Dedifferentiated amniotic fluid mesenchymal stem cell (primary cell): ENCODE results near the gene GRM8.
"Not testable (repeated sequence)": the region's sequence is repeated elsewhere in the genome, so short reads cannot be mapped to it uniquely, and the experiment has no call there.

Experiments used
- DNase-seq: peaks from one replicate; pipeline ENCODE4 v3.0.0-alpha.2; 2016; ENCODE audit errors: extremely low spot score

Gene GRM8

DNA sequence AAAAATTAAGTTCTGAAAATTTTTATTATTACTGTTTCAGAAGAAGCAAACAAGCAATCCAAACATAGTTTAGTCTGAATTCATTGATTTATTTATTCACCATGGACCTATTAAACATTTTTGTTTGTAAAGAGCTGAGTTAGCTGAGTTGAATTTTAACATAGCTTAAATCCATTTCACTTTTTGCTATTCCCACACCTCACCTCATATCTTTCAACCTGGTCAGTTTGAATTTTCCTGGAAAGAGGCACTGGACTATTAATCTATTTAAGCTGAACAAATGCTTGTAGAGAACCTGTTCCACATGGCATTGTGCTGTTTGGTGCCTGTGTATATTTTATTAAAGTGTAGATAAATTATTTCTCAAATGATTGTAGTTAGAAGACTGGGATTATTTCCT lies 344.2 kb downstream of the GRM8 start:
- DNase-seq: not testable (repeated sequence)

DNA sequence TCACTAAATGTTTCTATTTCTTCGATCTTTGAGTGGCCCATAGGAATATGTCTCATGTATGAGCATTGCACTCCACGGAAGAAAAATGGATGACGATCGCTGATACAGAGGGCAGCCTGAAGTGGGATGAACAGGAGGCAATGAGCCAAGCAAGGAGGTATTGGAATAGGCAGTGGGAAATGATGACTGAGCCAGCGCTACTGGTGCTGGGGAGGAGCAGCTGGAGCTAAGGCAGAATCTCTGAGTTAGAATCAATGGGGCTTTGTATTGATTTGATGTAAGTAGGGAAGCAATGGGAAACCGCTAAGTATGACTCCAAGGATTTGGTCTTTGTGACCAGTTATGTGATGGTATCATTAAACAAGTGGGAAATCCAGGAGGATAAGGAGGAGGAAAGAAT lies 345.1 kb downstream of the GRM8 start:
- DNase-seq: not testable (repeated sequence)

DNA sequence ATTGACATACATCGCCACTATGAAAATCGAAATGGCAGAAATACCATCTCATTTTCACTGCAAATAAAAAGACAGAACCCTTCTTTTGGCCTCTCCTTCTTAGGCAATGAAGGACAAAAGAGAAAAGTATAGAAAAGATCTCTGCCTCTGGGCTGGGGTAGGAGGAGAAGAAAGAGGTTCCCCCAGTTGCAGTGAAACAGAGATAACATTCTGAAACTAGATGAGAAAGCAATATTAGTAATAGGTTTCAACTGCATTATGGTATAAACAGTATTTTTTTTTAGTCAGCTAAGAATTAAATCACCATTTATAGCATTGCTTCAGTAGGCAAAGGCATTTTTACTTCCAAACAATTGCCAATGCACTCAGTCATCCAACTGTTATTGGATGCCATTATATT lies 347.5 kb downstream of the GRM8 start:
- not testable (repeated sequence) for DNase-seq

DNA sequence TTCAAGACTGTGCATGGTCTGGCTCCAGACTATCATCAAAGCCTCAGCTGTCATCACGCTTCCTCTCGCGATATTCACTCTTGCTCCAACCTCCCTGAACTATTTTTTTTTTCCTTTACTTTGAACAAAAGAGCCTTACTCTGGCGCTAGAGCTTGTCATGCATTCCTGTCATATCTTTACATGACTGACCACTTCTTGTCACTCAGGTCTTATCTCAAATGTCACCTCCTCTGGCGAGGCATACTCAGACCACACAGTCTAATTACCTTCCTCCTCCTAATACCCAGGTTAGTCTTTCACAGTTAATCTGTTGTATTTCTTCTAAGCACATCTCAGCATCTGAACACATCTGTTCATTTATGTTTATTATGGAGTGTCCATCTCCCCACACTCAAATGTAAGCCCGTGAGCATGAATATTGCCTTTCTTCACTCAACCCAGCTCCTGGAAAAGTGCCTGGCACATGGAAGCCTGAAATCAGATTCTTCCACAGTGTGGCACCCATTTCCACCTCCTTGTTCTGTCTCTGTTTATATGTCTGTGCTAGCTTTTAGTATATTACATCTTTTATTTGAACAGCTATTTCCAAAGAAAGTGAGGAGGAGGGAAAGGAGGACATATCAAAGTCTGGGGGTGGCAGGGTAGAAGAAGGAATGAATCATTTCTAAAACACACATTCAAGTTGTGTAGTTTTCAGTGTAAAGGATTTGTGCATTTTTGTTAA lies 351.5 kb downstream of the GRM8 start:
- not testable (repeated sequence) for DNase-seq

DNA sequence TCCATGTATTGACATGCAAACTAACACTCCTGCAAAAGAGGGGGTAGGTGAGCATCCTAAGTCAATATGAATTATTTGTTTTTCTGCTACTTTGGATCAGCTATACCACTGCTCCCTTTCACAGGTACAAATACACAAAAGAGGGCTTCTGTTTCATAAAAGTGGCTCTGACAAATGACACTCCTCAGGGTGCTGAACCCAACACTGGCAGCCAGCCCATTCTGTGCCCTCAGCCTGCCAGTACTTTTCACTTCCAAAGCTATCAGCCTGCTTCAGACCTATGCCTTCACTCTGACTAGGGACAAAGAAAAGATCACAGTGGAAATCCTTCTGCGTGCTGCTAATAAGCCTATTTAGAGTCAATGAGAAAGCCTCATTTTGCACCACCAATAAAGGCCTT lies 364.8 kb downstream of the GRM8 start:
- not testable (repeated sequence) for DNase-seq

DNA sequence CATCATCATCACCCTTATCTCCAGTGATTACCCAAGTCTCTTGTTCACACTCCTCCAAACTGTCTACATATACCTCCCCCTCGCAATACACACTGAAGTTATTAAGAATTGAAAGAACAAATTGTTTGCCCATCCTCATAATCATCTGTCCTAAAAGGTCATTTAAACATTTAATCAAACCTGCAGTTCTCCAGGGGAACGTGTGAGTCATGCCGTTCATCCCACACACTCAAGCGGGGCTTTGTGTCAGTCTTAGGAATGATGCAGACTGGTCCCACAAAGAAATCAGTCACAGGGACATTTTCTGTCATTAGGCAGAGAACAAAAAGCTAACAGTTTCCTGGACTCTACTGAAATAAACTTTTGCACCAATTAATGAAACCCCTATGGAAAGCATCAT lies 365.2 kb downstream of the GRM8 start:
- not testable (repeated sequence) for DNase-seq

DNA sequence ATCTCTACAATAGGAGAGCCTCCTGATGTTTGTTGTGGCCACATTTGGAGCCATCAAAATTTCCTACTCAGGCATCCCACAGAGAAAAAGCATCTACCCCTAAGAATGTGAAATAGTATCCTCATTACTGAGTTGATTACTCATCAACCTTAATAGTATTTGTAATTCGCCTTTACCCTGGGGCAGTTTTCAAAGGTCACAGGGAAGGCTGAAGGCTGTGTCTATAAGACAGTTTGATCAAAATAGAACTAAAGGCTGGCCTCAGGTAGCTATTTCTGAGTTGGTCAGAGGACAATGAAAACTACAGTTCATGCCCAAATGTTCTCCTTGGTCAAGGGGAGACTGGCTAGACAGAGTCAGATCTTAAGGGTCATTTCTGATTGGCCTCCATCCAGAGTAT lies 370.0 kb downstream of the GRM8 start:
- DNase-seq: not testable (repeated sequence)

DNA sequence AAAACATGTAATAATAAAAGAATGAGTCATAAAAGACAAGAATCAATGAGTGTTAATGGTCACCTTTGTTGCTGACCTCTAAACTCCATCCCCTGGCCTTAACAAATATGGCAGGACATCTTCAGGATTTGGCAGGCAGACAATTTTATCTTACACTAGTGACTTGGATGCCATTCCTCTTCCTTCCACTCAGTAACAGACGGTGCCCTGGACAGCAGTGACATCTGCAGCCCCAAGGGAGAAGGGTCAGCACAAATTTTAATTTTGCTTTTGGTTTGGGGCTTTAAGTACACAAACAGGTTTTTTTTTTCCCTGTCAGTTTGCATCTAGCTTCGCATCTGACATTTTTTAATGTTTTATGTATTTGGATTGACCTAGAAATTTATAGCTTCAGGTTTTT lies 370.8 kb downstream of the GRM8 start:
- not testable (repeated sequence) for DNase-seq

DNA sequence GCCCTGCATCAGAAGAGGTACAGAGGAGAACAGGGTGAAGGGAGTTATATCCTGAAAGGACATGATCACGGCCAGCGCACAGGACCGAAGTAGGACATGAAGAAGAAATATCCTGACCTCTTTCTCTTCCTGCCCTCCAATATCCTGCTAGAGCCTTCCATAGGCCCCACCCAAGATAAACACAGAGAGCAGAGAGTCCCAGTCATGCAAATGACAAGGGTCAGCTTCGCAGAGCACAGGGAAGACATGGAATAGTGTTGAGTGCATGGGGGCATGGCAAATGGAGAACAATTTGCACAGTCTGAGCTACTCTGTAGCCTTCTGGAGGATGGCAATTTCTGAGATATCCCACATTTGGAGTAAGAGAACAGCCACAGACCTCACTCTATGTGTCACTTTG lies 371.4 kb downstream of the GRM8 start:
- no peak for DNase-seq

DNA sequence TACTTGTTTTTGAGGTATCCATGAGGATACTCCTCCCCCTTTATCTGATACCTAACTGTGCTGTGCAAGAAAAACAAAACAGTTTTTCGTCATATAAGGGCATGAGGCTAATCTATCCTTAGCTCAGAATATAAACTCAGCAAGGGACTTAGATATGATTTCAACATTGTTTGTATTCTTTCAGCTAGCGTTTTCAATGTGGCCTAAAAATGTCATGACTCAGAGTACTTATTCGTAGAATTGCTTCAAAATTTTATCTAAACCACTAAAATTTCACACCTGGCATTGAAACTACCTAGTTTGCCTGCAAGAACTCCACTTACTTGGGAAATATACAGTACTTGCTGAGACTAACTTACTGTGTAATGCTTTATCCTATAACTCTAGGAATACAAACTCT lies 376.2 kb downstream of the GRM8 start:
- not testable (repeated sequence) for DNase-seq

DNA sequence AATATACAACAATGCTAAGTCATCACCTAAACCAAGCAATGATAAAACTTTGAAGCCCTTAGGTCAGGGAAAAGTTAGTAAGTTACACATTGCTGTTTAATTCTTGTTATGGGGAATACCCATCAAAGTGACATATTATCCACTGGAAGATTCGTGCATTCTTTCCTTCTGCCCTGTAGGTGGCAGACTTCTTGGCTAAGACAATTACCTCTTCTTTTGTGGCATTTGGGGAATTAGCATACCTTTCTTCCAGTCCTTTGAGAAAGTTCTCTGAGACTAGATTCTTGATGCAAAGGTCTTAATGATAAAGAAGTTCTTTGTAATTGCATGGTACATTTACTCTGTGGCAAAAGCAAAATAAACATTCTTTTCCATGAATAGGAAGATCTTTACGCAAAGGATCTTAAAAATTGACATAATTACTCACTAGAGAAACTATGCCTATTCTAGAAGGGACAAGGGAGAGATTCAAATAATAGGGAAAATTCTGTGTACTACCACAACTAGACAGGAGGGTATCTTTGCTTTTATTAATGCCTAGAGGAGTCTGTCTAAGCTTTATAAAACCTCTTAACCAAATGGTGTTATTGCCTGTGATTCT lies 395.9 kb downstream of the GRM8 start:
- no peak for DNase-seq

DNA sequence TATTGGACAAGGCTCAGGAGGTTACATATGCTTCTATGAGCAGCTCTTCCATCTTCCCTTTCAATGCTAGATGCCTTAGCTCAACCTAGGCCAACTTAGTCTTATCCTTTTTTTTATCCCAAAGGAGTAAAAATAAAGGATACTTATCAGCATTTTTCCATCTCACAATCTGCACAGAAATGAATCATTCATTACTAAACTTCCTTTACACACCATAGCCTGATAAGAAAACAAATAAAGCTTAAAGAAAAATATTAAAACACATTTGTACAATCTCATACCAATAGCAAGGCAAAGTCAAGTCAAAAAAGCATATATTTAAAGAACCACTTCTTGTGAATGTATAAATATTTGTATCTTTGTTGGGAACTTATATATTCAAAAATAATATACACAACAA lies 407.4 kb downstream of the GRM8 start:
- no peak for DNase-seq

DNA sequence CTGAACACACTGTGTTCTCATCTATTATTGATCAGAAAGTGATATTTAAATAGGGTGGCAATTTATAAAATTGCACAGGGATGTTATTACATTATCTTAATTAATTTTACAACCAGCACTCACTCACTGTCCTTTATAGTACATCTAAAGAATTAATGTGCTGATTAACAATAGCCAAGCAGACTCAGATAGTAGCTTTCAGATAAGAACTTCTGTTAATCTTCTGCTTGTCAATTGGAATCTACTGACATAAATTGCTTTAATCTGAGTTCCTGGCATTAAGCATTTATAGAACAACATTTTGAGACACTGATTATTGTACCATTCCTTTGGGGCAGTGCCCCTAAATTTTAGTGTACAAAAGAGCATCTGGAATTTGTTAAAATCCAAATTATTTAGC lies 408.9 kb downstream of the GRM8 start:
- DNase-seq: no peak

DNA sequence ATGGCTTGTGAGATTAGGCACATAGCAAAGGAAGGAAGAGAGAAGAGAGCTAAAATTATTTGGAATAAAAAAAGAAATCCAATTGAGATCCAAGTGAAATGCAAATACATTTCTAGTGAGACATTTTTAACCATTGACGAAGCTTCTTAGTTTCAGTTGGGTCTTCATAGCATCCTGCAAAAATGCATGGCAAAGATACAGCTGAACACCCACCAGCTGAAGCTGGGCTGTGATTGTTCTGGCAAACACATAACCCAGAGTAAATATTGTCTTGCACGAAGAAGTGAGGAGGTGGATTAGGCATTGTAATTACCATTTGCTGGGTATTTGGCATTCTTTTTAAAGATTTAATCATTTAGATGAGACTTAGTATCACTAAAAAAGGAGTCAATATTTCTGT lies 409.4 kb downstream of the GRM8 start:
- no peak for DNase-seq

DNA sequence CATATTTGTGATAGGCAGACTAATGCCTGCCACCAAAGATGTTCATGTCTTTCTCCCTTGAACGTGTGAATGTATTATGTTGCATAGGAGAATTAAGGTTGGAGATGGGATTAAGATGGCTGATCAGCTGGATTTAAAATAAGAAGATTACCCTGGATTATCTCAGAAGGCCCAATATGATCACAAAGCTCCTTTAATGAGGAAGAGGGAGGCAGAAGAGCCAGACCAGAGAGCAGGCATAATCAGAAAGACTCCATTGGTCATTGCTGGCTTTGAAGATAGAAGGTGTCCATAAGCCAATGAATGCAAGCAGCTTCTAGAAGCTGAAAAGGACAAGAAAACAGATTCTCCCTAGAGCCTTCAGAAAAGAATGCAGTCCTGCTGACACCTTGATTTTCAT lies 410.3 kb downstream of the GRM8 start:
- DNase-seq: no peak

DNA sequence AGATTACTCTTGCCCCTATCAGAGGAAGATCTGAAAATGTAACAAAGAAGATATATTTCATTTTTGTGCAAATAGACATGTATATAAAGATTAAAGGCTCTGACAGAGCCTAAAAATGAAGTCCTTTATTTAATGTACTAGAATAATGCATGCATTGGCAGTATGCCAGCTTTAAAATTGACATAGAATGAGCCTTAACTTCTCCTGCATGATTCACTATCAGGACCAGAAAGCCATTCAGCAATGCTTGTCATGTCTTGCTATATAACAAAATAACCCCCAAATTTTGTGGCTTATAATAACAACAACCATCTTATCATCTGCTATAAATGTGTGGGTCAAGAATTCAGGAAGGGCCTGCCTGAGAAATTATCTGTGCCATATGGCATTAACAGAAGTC lies 411.9 kb downstream of the GRM8 start:
- DNase-seq: no peak

DNA sequence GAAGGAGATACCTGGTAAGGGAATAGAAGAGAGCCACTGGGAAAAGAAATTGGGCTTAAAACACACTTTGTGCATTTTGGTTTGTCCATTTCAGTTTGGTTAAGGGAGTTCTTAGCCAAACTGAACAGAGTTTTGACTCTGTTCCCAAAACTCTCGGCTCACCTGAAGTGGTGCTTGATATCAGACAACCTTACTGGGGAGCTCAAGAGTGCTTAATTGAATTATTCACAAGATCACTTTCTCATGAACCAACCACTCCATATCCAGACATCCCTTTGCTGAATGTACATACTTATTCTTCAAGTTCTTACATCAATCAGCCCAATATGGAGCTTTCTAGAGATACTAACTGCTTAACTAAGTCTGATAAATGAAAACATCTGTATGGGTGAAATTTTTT lies 413.1 kb downstream of the GRM8 start:
- DNase-seq: no peak

DNA sequence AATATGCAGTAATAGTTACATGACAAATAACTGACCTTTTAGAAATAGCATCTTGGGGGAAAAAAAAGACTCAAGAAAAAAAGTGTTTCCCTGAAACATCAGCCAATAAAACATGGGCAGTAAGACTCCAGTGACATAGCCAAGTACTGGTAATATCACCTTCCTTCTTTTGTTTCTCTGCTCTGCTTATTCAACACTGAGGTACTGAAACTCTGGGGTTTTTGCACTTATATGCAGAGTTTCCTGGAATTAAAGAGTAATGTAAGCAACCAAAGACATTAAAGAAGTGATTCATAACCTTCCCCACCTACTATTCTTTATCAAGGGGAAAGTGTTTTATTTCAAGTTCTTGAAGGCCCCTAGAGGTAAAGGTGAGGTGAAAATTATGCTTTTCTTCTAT lies 414.5 kb downstream of the GRM8 start:
- no peak for DNase-seq

DNA sequence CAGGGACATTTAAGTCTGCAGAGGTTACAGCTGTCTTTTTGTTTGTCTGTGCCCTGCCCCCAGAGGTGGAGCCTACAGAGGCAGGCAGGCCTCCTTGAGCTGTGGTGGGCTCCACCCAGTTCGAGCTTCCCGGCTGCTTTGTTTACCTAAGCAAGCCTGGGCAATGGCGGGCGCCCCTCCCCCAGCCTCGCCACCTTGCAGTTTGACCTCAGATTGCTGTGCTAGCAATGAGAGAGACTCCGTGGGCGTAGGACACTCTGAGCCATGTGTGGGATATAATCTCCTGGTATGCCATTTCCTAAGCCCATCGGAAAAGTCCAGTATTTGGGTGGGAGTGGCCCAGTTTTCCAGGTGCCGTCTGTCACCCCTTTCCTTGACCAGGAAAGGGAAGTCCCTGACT lies 421.5 kb downstream of the GRM8 start:
- DNase-seq: not testable (repeated sequence)

DNA sequence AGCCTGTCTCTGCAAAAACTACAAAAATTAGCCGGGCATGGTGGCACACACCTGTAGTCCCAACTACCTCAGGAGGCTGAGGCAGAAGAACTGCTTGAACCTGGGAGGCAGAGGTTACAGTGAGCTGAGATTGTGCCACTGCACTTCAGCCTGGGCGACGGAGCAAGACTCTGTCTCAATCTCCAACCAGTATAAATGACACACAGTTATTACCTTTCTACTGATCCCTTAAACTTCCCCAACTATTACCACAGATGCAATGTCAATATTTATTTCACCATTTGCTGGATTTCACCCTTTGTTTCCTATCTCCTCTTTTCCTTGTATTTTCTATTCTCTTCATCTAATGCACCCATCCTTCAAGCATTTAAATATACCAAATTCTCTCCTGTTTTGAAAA lies 431.8 kb downstream of the GRM8 start:
- DNase-seq: no peak

DNA sequence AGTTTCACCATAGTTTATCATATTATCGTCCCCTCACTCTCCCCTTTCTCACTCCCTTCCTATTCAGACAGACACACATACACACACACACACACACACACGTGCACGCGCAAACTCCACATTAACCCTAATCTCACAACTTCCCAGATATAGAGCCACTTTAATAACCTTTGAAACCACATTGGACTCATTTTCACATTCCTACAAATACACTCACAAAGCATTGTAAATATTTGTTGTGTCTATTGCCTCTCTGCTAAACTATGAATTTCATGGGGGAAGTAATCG lies 433.6 kb downstream of the GRM8 start:
- no peak for DNase-seq

DNA sequence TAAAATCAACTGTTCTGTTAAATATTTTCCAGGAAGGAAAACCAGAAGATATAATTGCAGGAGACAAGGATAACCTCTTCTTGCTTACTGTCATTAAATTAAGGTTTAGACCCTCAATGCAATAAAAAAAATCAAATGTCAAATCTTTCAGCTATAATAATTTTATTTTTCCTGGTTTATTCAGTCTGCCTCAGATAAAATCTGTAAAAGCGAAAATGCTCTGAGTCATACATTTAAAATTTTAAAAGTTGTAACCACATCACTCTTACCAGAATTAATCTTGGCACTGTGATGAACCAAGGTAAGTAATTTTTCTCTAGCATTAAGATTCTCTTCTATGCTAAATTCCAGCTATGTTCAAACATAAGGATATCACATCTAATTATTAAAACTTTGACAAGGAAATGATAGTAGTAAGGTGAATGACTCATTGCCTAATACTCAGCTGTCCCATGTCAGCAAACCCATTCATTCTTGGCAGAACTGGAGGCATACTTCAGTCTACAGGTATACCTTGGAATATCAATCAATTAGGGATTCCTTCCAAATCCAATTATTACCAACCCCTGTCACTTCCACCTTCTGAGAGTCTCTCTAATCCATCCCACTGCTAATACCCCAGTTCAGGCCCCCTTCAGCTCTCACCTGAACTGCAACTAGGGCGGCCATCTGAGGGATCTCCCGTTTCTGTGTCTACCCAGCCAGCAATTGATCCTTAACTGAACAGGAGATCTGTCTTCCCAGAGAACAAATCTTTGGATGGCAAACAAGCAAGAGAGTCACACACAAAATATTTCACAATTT lies 434.1 kb downstream of the GRM8 start:
- DNase-seq: no peak

DNA sequence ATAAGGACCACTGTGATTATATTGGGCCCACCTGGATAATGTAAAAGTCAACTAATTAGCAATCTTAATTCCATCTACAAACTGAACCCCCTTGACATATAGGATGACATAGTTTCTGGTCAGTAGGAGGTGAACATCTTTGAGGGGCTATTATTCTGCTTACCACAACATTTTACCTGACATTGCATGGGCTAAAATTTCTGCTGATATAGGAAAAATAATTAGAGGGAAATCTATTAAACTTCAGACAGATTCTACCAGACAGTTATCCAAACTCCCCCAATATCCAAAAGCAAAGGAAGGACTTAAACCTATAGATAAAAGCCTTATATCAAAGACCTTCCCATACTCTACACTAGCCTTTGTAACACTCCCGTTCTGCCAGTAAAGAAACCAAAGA lies 443.6 kb downstream of the GRM8 start:
- DNase-seq: no peak
